ENCODE data around the gene CCNB2. TPM values are rescaled to one million over a fixed set of nuclear protein-coding genes. Genes with fewer than 3 reads are reported as not detected.
A peak's percentile ranks its signal among the peaks of the same experiment; 100 is the strongest.

CCNB2 gene
- total and polyA plus RNA-seq, 9 of the 15 experiments (the other 6 are each of a cell fraction or from before 2014, with no cell fraction given), result 84.8 to 266 (median 124) TPM

GRCh38 chr15:59063042-59063441 is 41.9 kb upstream of the CCNB2 start:
- no peaks in the 10 kb centered on the region for H3K4me1 ChIP-seq (replicated peaks in 1 of 2; ENCODE audit: control insufficient read depth in 2 of 2, insufficient read depth in 2 of 2, low read length in 2 of 2)
- H4K20me1 ChIP-seq (replicated peaks; ENCODE audit: control insufficient read depth, insufficient read depth, low read length), result no peaks in the 10 kb centered on the region
- peak; percentile 78 for TF ChIP-seq TCF3 (CRISPR knock-in tag; IDR thresholded peaks at IDR 0.05)
- TF ChIP-seq ZBTB49 (CRISPR knock-in tag; IDR thresholded peaks at IDR 0.05; ENCODE audit: borderline replicate concordance), result no peak
- TF ChIP-seq CEBPB (tag; IDR thresholded peaks at IDR 0.05), result peak; percentile 91
- H3K4me3 ChIP-seq, result no peak overlapping the region
- no peak for FAIRE-seq
- BruUV-seq (replicated peaks), result no TSS peak
- CTCF ChIA-PET (ENCODE audit: low intra/inter-chr PET ratio), result no interaction called here
- POLR2A ChIA-PET, result interaction anchor here (0.8 kb wide), 1 partner anchor 8 kb away, joined by 3 read pairs; no protein-coding TSS in a partner anchor
- no peaks in the 10 kb centered on the region for H3K27me3 ChIP-seq (ENCODE audit: control insufficient read depth in 2 of 2, insufficient read depth in 2 of 2, low read length in 2 of 2)
- no peak for DNase-seq (ENCODE audit: extremely low read depth in 1 of 4, low spot score in 3 of 4)
- H3K4me2 ChIP-seq (ENCODE audit: insufficient read depth, low read length), result no peak overlapping the region
- H2AFZ ChIP-seq (ENCODE audit: low read depth, low read length), result no peak overlapping the region
- no peak for ATAC-seq
- intact Hi-C loops (cut with micrococcal nuclease), result no loop called here
- peaks cover 91% of the 10 kb centered on the region for H3K36me3 ChIP-seq (ENCODE audit: control insufficient read depth, insufficient read depth, low read length)
- no peaks in the 10 kb centered on the region for H3K9me3 ChIP-seq (replicated peaks; ENCODE audit: control insufficient read depth, insufficient read depth, low read depth, low read length)
- no peaks in the 10 kb centered on the region for H3K9me1 ChIP-seq (ENCODE audit: control insufficient read depth, insufficient read depth, low read length)
- no peak overlapping the region for H3K9ac ChIP-seq (ENCODE audit: insufficient read depth in 1 of 2, low read depth in 2 of 2, low read length in 2 of 2)
- no peaks in the 10 kb centered on the region for H3K79me2 ChIP-seq (ENCODE audit: control insufficient read depth, insufficient read depth, low read length)
- in situ Hi-C loops (cut with MboI), result no loop called here
- no peak overlapping the region for H3K27ac ChIP-seq (ENCODE audit: extremely low read depth, low read depth, low read length)
- WGBS (ENCODE audit: insufficient coverage, low coverage, missing lambda C conversion rate), result 65% methylated on average over 4 of the region's 4 CpGs

GRCh38 chr15:59069430-59069829 is 35.5 kb upstream of the CCNB2 start:
- POLR2A ChIA-PET, result no interaction called here
- Histone ChIP-seq H2AFZ (ENCODE audit: low read depth, low read length) (no peak overlapping the region), H3K36me3 (ENCODE audit: control insufficient read depth, insufficient read depth, low read length) (peaks cover 62% of the 10 kb centered on the region), H3K79me2 (ENCODE audit: control insufficient read depth, insufficient read depth, low read length) (no peaks in the 10 kb centered on the region), H3K4me2 (ENCODE audit: insufficient read depth, low read length) (no peak overlapping the region), H3K4me3 (no peak overlapping the region), H3K9ac (ENCODE audit: insufficient read depth in 1 of 2, low read depth in 2 of 2, low read length in 2 of 2) (no peak overlapping the region), H3K9me1 (ENCODE audit: control insufficient read depth, insufficient read depth, low read length) (no peaks in the 10 kb centered on the region), H3K4me1 (replicated peaks in 1 of 2; ENCODE audit: control insufficient read depth in 2 of 2, insufficient read depth in 2 of 2, low read length in 2 of 2) (no peaks in the 10 kb centered on the region), H3K9me3 (replicated peaks; ENCODE audit: control insufficient read depth, insufficient read depth, low read depth, low read length) (no peaks in the 10 kb centered on the region), H3K27ac (ENCODE audit: extremely low read depth, low read depth, low read length) (no peak overlapping the region), H4K20me1 (replicated peaks; ENCODE audit: control insufficient read depth, insufficient read depth, low read length) (no peaks in the 10 kb centered on the region), H3K27me3 (ENCODE audit: control insufficient read depth in 2 of 2, insufficient read depth in 2 of 2, low read length in 2 of 2) (no peaks in the 10 kb centered on the region)
- ATAC-seq (no peak), DNase-seq (ENCODE audit: extremely low read depth in 1 of 4, low spot score in 3 of 4) (no peak), FAIRE-seq (no peak)
- in situ Hi-C loops (cut with MboI), result no loop called here
- BruUV-seq (replicated peaks), result no TSS peak
- intact Hi-C loops (cut with micrococcal nuclease), result no loop called here
- 79% methylated on average over 1 of the region's 1 CpG for WGBS (ENCODE audit: insufficient coverage, low coverage, missing lambda C conversion rate)
- CTCF ChIA-PET (ENCODE audit: low intra/inter-chr PET ratio), result no interaction called here
- no peak for TF ChIP-seq PTTG1 (tag; IDR thresholded peaks at IDR 0.05; ENCODE audit: low read depth)
- TF ChIP-seq HNRNPUL1 (IDR thresholded peaks at IDR 0.05; ENCODE audit: low read length), result no peak
- TF ChIP-seq ZNF175 (CRISPR knock-in tag; IDR thresholded peaks at IDR 0.05; ENCODE audit: low read depth), result no peak
- no peak for TF ChIP-seq BRF2 (IDR thresholded peaks at IDR 0.05; ENCODE audit: borderline replicate concordance, insufficient read depth, insufficient read length)
- TF ChIP-seq MEF2D (tag; conservative IDR thresholded peaks at IDR 0.05; ENCODE audit: low read depth), result no peak
- no peak for TF ChIP-seq SNAPC5 (CRISPR knock-in tag; IDR thresholded peaks at IDR 0.05)
- TF ChIP-seq PRMT5 (CRISPR knock-in tag; IDR thresholded peaks at IDR 0.05), result no peak
- TF ChIP-seq ARID1B (IDR thresholded peaks at IDR 0.05), result no peak
- TF ChIP-seq ZKSCAN8 (CRISPR knock-in tag; IDR thresholded peaks at IDR 0.05), result no peak
- no peak for TF ChIP-seq XRCC4 (IDR thresholded peaks at IDR 0.05; ENCODE audit: extremely low read depth, insufficient read depth, insufficient read length)
- no peak for TF ChIP-seq NEUROD1 (IDR thresholded peaks at IDR 0.05; ENCODE audit: borderline replicate concordance, low read depth, low read length, partially characterized antibody)
